GM08714 (cell line): ENCODE results near the gene SH3BP4.
"Not testable (repeated sequence)": the region's sequence is repeated elsewhere in the genome, so short reads cannot be mapped to it uniquely, and the experiment has no call there.

Source experiments
- H3K4me3 ChIP-seq: fragments of 200-500 bp; sonication (Bioruptor generic); 2 replicates; pipeline ENCODE4 v1.5.1; 2014; ENCODE audit warnings: mild to moderate bottlenecking, low read length, inconsistent platforms
- ZNF274 ChIP-seq: IDR thresholded peaks from 2 replicates; pipeline ENCODE4 v1.6.1; 2012; ENCODE audit warnings: mild to moderate bottlenecking, low read depth, low read length

Gene SH3BP4

GRCh38 chr2:235052514-235053354 is 100.9 kb downstream of the SH3BP4 start:
- TF ChIP-seq ZNF274: no peak
- no peak overlapping the region for H3K4me3 ChIP-seq

- no peak for TF ChIP-seq ZNF274
- H3K4me3 ChIP-seq: no peak overlapping the region
Measured at GRCh38 chr2:235053651-235054050, 101.8 kb downstream of the SH3BP4 start.

GRCh38 chr2:235054475-235054874 is 102.7 kb downstream of the SH3BP4 start:
- H3K4me3 ChIP-seq: no peak overlapping the region
- TF ChIP-seq ZNF274: no peak

GRCh38 chr2:235054919-235055318 is 103.1 kb downstream of the SH3BP4 start:
- H3K4me3 ChIP-seq: no peak overlapping the region
- TF ChIP-seq ZNF274: no peak

- no peak for TF ChIP-seq ZNF274
- no peak overlapping the region for H3K4me3 ChIP-seq
Measured at GRCh38 chr2:235055891-235056516, 104.2 kb downstream of the SH3BP4 start.

- no peak for TF ChIP-seq ZNF274
- no peak overlapping the region for H3K4me3 ChIP-seq
Measured at GRCh38 chr2:235056768-235057167, 105.0 kb downstream of the SH3BP4 start.

GRCh38 chr2:235057616-235058015 is 105.8 kb downstream of the SH3BP4 start:
- not testable (repeated sequence) for H3K4me3 ChIP-seq

- H3K4me3 ChIP-seq: no peak overlapping the region
- no peak for TF ChIP-seq ZNF274
Measured at GRCh38 chr2:235059161-235059560, 107.3 kb downstream of the SH3BP4 start.

- no peak for TF ChIP-seq ZNF274
- H3K4me3 ChIP-seq: no peak overlapping the region
Measured at GRCh38 chr2:235061656-235062055, 109.8 kb downstream of the SH3BP4 start.

- TF ChIP-seq ZNF274: no peak
- H3K4me3 ChIP-seq: no peak overlapping the region
Measured at GRCh38 chr2:235063471-235063961, 111.7 kb downstream of the SH3BP4 start.

- no peak for TF ChIP-seq ZNF274
- no peak overlapping the region for H3K4me3 ChIP-seq
Measured at GRCh38 chr2:235064976-235065375, 113.2 kb downstream of the SH3BP4 start.

- no peak overlapping the region for H3K4me3 ChIP-seq
- TF ChIP-seq ZNF274: no peak
Measured at GRCh38 chr2:235066490-235066889, 114.7 kb downstream of the SH3BP4 start.

GRCh38 chr2:235066895-235067294 is 115.1 kb downstream of the SH3BP4 start:
- no peak overlapping the region for H3K4me3 ChIP-seq
- no peak for TF ChIP-seq ZNF274

GRCh38 chr2:235068701-235069100 is 116.9 kb downstream of the SH3BP4 start:
- no peak for TF ChIP-seq ZNF274
- H3K4me3 ChIP-seq: no peak overlapping the region

GRCh38 chr2:235070063-235070706 is 118.4 kb downstream of the SH3BP4 start:
- TF ChIP-seq ZNF274: no peak
- no peak overlapping the region for H3K4me3 ChIP-seq
